ENCODE data around the gene HEMK1.

- no peak for TF ChIP-seq CTCF (IDR thresholded peaks at IDR 0.05)
- no peak for TF ChIP-seq EP300 (IDR thresholded peaks at IDR 0.05; ENCODE audit: low read depth)
- no peak for TF ChIP-seq POLR2A (IDR thresholded peaks at IDR 0.05)
These were observed 34.8 kb downstream of the HEMK1 start for GRCh38 chr3:50604110-50604621.

All from transverse colon (tissue), 3 donors.